NB4 (cell line): ENCODE results near the gene CCT6A.

Source experiments
- CTCF ChIP-seq: IDR thresholded peaks from one replicate; pipeline ENCODE4 v1.5.1; 2012; ENCODE audit warnings: low read depth, low read length
- POLR2A ChIP-seq: IDR thresholded peaks from 2 replicates; pipeline ENCODE4 v1.6.1; 2011; ENCODE audit warnings: mild to moderate bottlenecking; ENCODE audit not compliant: insufficient read length; ENCODE audit errors: extremely low read depth

DNA sequence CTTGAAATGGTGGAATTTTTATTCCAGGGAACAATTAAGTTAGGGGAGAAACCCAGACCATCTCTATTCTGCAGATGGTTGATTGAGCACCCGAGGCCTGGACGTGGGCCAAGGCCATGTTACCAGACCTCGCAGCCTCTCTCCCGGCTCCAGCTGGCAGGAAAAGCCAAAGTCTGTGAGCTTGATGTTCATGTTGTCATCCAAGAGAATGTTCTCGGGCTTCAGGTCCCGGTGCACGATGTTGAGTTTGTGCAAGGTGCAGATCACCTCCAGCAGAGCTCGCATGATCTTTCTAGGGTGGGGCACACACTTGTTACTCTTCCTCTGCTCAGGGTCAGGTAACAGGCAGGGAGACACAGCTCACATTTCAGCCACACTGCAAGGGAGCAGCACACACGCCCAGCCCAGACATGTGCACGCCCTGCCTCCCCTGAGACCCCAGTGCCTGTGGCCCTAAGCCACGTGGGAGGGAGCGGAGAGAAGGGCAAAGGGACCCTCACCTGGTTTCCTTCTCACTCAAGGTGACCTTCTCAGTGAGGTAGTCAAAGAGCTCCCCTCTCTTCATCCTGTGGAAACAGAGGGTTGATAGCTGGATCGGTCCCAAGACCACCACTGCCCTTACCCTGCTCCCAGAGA, 31.7 kb downstream of the CCT6A start:
- no peak for TF ChIP-seq POLR2A
- TF ChIP-seq CTCF: no peak
